Breast epithelium (tissue), 4 donors: ENCODE measurements around the gene TBL3. TPM values are rescaled to one million over a fixed set of nuclear protein-coding genes. Genes with fewer than 3 reads are reported as not detected.

Experiments used
- DNase-seq, 2 donors: peaks; one replicate each; pipeline ENCODE4 v3.0.0-alpha.2; 2019; ENCODE audit warnings: low spot score in 2 of 2
- H3K27ac ChIP-seq, 2 donors: fragments of 200-600 bp; sonication (generic) in 1 of 2; one replicate each; pipeline ENCODE4 v1.5.1; 2016 to 2019; ENCODE audit warnings: mild to moderate bottlenecking in 1 of 2
- H3K27me3 ChIP-seq, 2 donors: fragments of 200-600 bp; sonication (generic) in 1 of 2; one replicate each; pipeline versions ENCODE4 v1.5.1 to v1.6.0; 2017 to 2019; ENCODE audit warnings: control low read depth in 1 of 2, mild to moderate bottlenecking in 1 of 2
- H3K36me3 ChIP-seq: fragments of 200-600 bp; one replicate; pipeline ENCODE4 v1.5.1; 2019
- H3K4me1 ChIP-seq, 2 donors: fragments of 200-600 bp; sonication (generic); one replicate each; pipeline ENCODE4 v1.5.1; 2016 to 2019; ENCODE audit warnings: control low read depth in 1 of 2
- H3K4me3 ChIP-seq, 3 donors: fragments of 200-600 bp; sonication (generic); 1 replicate in 2 of 3; 2 replicates in 1 of 3; pipeline ENCODE4 v1.5.1; 2016 to 2019; ENCODE audit warnings: mild to moderate bottlenecking in 3 of 3, moderate library complexity in 2 of 3
- H3K9me3 ChIP-seq, 2 donors: fragments of 200-600 bp; sonication (generic) in 1 of 2; one replicate each; pipeline ENCODE4 v1.5.1; 2016 to 2019; ENCODE audit warnings: control low read depth in 1 of 2
- CTCF ChIP-seq, 3 donors: fragments of 450-650 bp; IDR thresholded peaks; one replicate each; pipeline ENCODE4 v1.5.1; 2016 to 2017; ENCODE audit warnings: antibody characterized with exemption in 3 of 3, mild to moderate bottlenecking in 3 of 3, moderate library complexity in 3 of 3
- POLR2A ChIP-seq: fragments of 450-650 bp; IDR thresholded peaks from one replicate; pipeline ENCODE4 v1.6.1; 2016; ENCODE audit warnings: antibody characterized with exemption, mild to moderate bottlenecking, moderate library complexity
- POLR2AphosphoS5 ChIP-seq, 3 donors: sonication (generic); formaldehyde crosslinking; IDR thresholded peaks; one replicate each; pipeline ENCODE4 v1.6.1; 2017; ENCODE audit warnings: antibody characterized with exemption in 3 of 3
- intact Hi-C: fragments of 100-400 bp; cut with DNase I; formaldehyde crosslinking; loops from one replicate; pipeline ENCODE4 v1.15.1; 2023; ENCODE audit warnings: low total_unique reads
- total RNA-seq, 3 donors: library from RNA; depleted of rRNA; stranded (reverse); fragments of >200 nt; gene quantifications; one replicate each; pipeline ENCODE4 v1.1.0, GENCODE V29; 2016

The TBL3 gene
- total RNA-seq, 3 donors from 2014 or later = 32.9 to 42.3 (median 33.1) TPM

GRCh38 chr16:1926271-1926670, 45.6 kb upstream of the TBL3 start:
- no peak overlapping the region for H3K4me3 ChIP-seq
- intact Hi-C loops = loop anchor here (5.0 kb wide), 1 partner anchor 59 kb away; no protein-coding TSS in a partner anchor
- TF ChIP-seq POLR2AphosphoS5 (IDR thresholded peaks at IDR 0.05) (no peak), POLR2A (no peak), CTCF (IDR thresholded peaks at IDR 0.05) (no peak)
- no peaks in the 10 kb centered on the region for H3K9me3 ChIP-seq
- no peaks in the 10 kb centered on the region for H3K36me3 ChIP-seq
- DNase-seq = no peak
- H3K4me1 ChIP-seq = no peaks in the 10 kb centered on the region
- H3K27me3 ChIP-seq = peaks cover 0 to 21% of the 10 kb centered on the region in 2 donors
- no peak overlapping the region for H3K27ac ChIP-seq

- H3K27me3 ChIP-seq = no peaks in the 10 kb centered on the region
- intact Hi-C loops = loop anchor here (5.0 kb wide), 1 partner anchor 62 kb away; no protein-coding TSS in a partner anchor
- no peaks in the 10 kb centered on the region for H3K4me1 ChIP-seq
- H3K4me3 ChIP-seq = peak overlapping the region; percentile 55 to 85 (median 58)
- no peaks in the 10 kb centered on the region for H3K36me3 ChIP-seq
- DNase-seq = no peak
- H3K27ac ChIP-seq = peak overlapping the region; percentile 56 to 82
- TF ChIP-seq POLR2AphosphoS5 (IDR thresholded peaks at IDR 0.05) (no peak), POLR2A (no peak), CTCF (IDR thresholded peaks at IDR 0.05) (no peak)
- no peaks in the 10 kb centered on the region for H3K9me3 ChIP-seq
These were observed 42.7 kb upstream of the TBL3 start for GRCh38 chr16:1929105-1929504.

GRCh38 chr16:1929578-1930337, 42.1 kb upstream of the TBL3 start:
- Histone ChIP-seq H3K4me1 (no peaks in the 10 kb centered on the region), H3K36me3 (no peaks in the 10 kb centered on the region), H3K9me3 (no peaks in the 10 kb centered on the region), H3K27ac (peak overlapping the region; percentile 56 to 82), H3K27me3 (no peaks in the 10 kb centered on the region), H3K4me3 (peak overlapping the region; percentile 55 to 85 (median 58))
- peak; percentile 82 to 89 for DNase-seq
- TF ChIP-seq POLR2AphosphoS5 (IDR thresholded peaks at IDR 0.05) (peak in 1 of 3 donors; percentile 23), CTCF (IDR thresholded peaks at IDR 0.05) (peak; percentile 48 to 100 (median 67)), POLR2A (no peak)
- intact Hi-C loops = loop anchor here (5.0 kb wide), 1 partner anchor 62 kb away; no protein-coding TSS in a partner anchor

GRCh38 chr16:1930338-1930720, 41.5 kb upstream of the TBL3 start:
- no peak for TF ChIP-seq POLR2AphosphoS5 (IDR thresholded peaks at IDR 0.05)
- TF ChIP-seq POLR2A = no peak
- TF ChIP-seq CTCF (IDR thresholded peaks at IDR 0.05) = no peak
- intact Hi-C loops = no loop called here
- H3K4me3 ChIP-seq = peak overlapping the region in 1 of 3 donors; percentile 85

More at GRCh38 chr16:1930338-1930720, 41.5 kb upstream of the TBL3 start:
- Histone ChIP-seq H3K27me3 (no peaks in the 10 kb centered on the region), H3K27ac (peak overlapping the region in 1 of 2 donors; percentile 82), H3K36me3 (no peaks in the 10 kb centered on the region), H3K9me3 (no peaks in the 10 kb centered on the region), H3K4me1 (no peaks in the 10 kb centered on the region)
- DNase-seq = no peak
